Measurements from ENCODE around the gene CMC1.

DNA sequence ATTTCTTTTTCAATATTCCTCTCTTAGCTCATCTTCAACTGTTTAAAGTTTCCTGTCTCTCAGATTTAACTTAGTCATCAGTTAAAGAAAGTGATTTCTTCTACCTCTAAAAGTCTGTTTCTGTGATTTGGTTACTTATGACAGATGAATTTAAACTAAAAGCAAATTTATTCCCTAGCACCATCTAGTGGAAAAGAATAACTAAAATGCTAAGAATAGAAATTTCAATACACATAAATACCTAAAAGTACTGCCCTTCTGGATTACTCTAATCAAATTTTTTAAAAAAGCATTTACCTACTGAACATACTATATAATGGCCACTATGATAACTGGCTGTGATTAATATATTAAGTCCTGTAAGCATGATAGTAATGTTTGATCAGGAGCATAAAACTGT, 93.1 kb downstream of the CMC1 start:
- no peak for TF ChIP-seq EZH2 (IDR thresholded peaks at IDR 0.05; ENCODE audit: insufficient read depth, poor library complexity, severe bottlenecking)
- no peak for TF ChIP-seq EZH2phosphoT487 (IDR thresholded peaks at IDR 0.05; ENCODE audit: insufficient read depth, low read depth)
